Mucosa of descending colon (tissue), 3 donors: ENCODE measurements around the gene FHIT. TPM values are rescaled to one million over a fixed set of nuclear protein-coding genes. Genes with fewer than 3 reads are reported as not detected.

Experiments used
- ATAC-seq: fragments of 200-7000 bp; cut with Tn5 transposase; one replicate; pipeline ENCODE4 v1.9.1; 2020; ENCODE audit warnings: mild to moderate bottlenecking, moderate library complexity
- DNase-seq, 3 donors: peaks; one replicate each; pipeline ENCODE4 v3.0.0-alpha.2; 2020
- H3K36me3 ChIP-seq: fragments of 200-600 bp; one replicate; pipeline ENCODE4 v1.8.0; 2021; ENCODE audit warnings: low read depth, mild to moderate bottlenecking
- H3K4me1 ChIP-seq: fragments of 200-600 bp; one replicate; pipeline ENCODE4 v1.8.0; 2021; ENCODE audit warnings: low read depth, mild to moderate bottlenecking
- H3K4me3 ChIP-seq: fragments of 200-600 bp; one replicate; pipeline ENCODE4 v1.8.0; 2021; ENCODE audit warnings: mild to moderate bottlenecking
- H3K9me3 ChIP-seq: fragments of 200-600 bp; one replicate; pipeline ENCODE4 v1.8.0; 2021; ENCODE audit warnings: mild to moderate bottlenecking
- CTCF ChIP-seq: fragments of 200-600 bp; IDR thresholded peaks from one replicate; pipeline ENCODE4 v1.8.0; 2022; ENCODE audit warnings: antibody characterized with exemption, mild to moderate bottlenecking
- intact Hi-C, 2 donors: fragments of 100-400 bp; cut with DNase I in 1 of 2; cut with micrococcal nuclease in 1 of 2; formaldehyde crosslinking; loops; one replicate each; pipeline versions ENCODE4 v1.11.0 to v1.11.1; 2022; cut with DNase I, micrococcal nuclease
- total RNA-seq, 3 donors: library from RNA; stranded (reverse); fragmentation: NEBNext Ultra II Directional in 2 of 3; extraction: Animal tissue kit (Norgen Biotek cat#: 25700) in 2 of 3; gene quantifications; one replicate each; pipeline versions ENCODE4 v1.2.1 to v1.2.4, GENCODE V29; 2021 to 2023
- donor health status: DM: no; HTN: no; CAD: no; lungs with moderate emphysema.
- donor health status: DM: no; HTN: no; CAD: no.
- donor health status: DM: no; HTN: yes; CAD: no.

Gene FHIT
- total RNA-seq, 3 donors from 2014 or later: 8.9 to 20.7 (median 18.6) TPM

- TF ChIP-seq CTCF: no peak
- no peak for DNase-seq
Measured at GRCh38 chr3:59829527-59829926, 1421.7 kb downstream of the FHIT start.

GRCh38 chr3:59824876-59825275, 1426.4 kb downstream of the FHIT start:
- intact Hi-C loops: no loop called here
- TF ChIP-seq CTCF: no peak

More at GRCh38 chr3:59829527-59829926, 1421.7 kb downstream of the FHIT start:
- Histone ChIP-seq H3K4me3 (no peak overlapping the region), H3K9me3 (no peaks in the 10 kb centered on the region), H3K4me1 (no peaks in the 10 kb centered on the region), H3K36me3 (no peaks in the 10 kb centered on the region)
- intact Hi-C loops: no loop called here
- no peak for ATAC-seq

GRCh38 chr3:59821274-59821673, 1430.0 kb downstream of the FHIT start:
- no peaks in the 10 kb centered on the region for H3K4me1 ChIP-seq
- H3K9me3 ChIP-seq: no peaks in the 10 kb centered on the region
- intact Hi-C loops: no loop called here
- DNase-seq: no peak
- no peaks in the 10 kb centered on the region for H3K36me3 ChIP-seq
- no peak for ATAC-seq
- H3K4me3 ChIP-seq: no peak overlapping the region
- no peak for TF ChIP-seq CTCF

More at GRCh38 chr3:59824876-59825275, 1426.4 kb downstream of the FHIT start:
- Histone ChIP-seq H3K4me1 (no peaks in the 10 kb centered on the region), H3K4me3 (no peak overlapping the region), H3K36me3 (no peaks in the 10 kb centered on the region), H3K9me3 (no peaks in the 10 kb centered on the region)
- DNase-seq (no peak), ATAC-seq (no peak)

GRCh38 chr3:59820352-59820934, 1430.8 kb downstream of the FHIT start:
- H3K36me3 ChIP-seq: no peaks in the 10 kb centered on the region
- H3K4me3 ChIP-seq: no peak overlapping the region
- no peaks in the 10 kb centered on the region for H3K4me1 ChIP-seq
- DNase-seq (no peak), ATAC-seq (no peak)
- TF ChIP-seq CTCF: no peak
- intact Hi-C loops: no loop called here
- H3K9me3 ChIP-seq: no peaks in the 10 kb centered on the region

- DNase-seq (no peak), ATAC-seq (no peak)
- Histone ChIP-seq H3K4me3 (no peak overlapping the region), H3K4me1 (no peaks in the 10 kb centered on the region), H3K36me3 (no peaks in the 10 kb centered on the region), H3K9me3 (no peaks in the 10 kb centered on the region)
- no peak for TF ChIP-seq CTCF
- intact Hi-C loops: no loop called here
Measured at GRCh38 chr3:59818919-59819300, 1432.3 kb downstream of the FHIT start.
